GM19395 (cell line): ENCODE data around the gene ZNF217.
"Not testable (repeated sequence)": the region's sequence is repeated elsewhere in the genome, so short reads cannot be mapped to it uniquely, and the experiment has no call there.

Experiments
- ATAC-seq: cut with Tn5 transposase; IDR thresholded peaks from one replicate; pipeline ENCODE4 v1.9.1; 2021; ENCODE audit warnings: mild to moderate bottlenecking, moderate library complexity; ENCODE audit not compliant: unreplicated experiment

The ZNF217 gene

GRCh38 chr20:53534037-53534436 is 59.6 kb downstream of the ZNF217 start:
- no peak for ATAC-seq

- ATAC-seq = no peak
These were observed 60.1 kb downstream of the ZNF217 start for GRCh38 chr20:53533500-53533899.

DNA sequence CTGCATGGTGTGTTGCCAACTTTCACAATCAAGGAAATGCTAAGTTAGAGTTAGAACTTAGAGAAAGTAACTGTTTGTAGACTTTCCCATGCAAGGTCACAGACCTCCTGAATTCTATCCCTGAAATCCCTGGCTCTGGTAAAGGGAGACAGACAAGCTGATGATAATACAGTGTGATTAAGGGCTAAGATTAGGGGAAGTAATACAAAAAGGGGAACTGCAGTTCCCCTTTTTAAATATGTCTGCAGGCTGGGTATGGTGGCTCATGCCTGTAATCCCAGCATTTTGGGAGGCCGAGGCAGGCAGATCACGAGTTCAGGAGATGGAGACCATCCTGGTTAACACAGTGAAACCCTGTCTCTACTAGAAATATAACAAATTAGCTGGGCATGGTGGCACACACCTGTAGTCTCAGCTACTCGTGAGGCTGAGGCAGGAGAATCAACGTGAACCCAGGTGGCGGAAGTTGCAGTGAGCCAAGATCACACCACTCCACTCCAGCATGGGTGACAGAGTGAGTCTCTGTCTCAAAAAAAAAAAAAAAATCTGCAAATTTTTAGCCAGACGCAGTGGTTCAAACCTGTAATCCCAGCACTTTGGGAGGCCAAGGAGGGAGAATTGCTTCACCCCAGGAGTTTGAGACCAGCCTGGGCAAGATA is 60.9 kb downstream of the ZNF217 start:
- ATAC-seq = not testable (repeated sequence)

GRCh38 chr20:53530440-53530839 is 63.2 kb downstream of the ZNF217 start:
- no peak for ATAC-seq

DNA sequence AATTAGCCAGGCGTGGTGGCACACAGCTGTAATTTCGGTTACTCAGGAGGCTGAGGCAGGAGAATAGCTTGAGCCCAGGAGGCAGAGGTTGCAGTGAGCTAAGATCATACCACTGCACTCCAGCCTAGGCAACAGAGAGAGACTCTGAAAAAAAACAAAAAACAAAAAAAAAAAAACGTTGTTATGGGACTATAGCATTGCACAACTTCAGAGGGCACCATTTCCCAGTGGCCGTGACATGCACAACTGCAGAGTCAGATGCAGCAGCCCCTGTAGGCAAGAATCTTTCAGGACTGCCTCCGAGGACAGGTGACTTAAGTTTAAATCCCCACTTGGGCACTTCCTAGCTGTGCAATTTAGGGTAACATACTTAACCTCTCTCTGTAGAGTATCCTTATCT is 64.0 kb downstream of the ZNF217 start:
- ATAC-seq = no peak

DNA sequence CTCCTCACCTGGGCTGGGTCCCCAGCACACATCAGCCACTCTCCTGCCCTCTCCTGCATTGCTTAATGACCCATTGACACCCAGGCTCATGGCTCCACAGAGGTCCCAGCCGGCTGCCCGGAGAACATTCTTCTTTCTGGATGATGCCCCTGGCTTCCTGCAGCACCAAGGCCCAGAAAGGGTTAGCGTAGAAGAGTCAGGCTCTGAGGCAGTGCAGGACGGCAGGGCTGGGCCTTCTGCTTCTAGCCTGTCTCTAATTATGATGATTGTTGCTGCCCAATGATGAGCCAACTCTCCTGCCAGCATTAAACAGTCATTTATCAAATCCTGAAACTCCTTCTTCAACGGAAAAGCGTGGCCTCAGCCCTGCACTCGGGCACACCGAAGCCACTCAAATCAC is 66.4 kb downstream of the ZNF217 start:
- no peak for ATAC-seq

- no peak for ATAC-seq
These were observed 68.9 kb downstream of the ZNF217 start for GRCh38 chr20:53524589-53525312.

DNA sequence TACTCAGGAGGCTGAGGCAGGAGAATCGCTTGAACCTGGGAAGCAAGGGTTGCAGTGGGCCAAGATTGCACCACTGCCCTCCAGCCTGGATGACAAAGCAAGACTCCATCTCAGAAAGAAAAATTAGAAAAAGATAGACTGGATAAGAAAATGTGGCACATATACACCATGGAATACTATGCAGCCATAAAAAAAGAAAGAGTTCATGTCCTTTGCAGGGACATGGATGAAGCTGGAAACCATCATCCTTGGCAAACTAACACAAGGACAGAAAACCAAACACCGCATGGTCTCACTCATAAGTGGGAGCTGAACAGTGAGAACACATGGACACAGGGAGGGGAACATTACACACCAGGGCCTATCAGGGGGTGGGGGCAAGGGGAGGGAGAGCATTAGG is 70.0 kb downstream of the ZNF217 start:
- not testable (repeated sequence) for ATAC-seq

- ATAC-seq = no peak
These were observed 70.9 kb downstream of the ZNF217 start for GRCh38 chr20:53522696-53523095.

- ATAC-seq = no peak
These were observed 71.6 kb downstream of the ZNF217 start for GRCh38 chr20:53522026-53522425.

GRCh38 chr20:53521421-53521820 is 72.2 kb downstream of the ZNF217 start:
- not testable (repeated sequence) for ATAC-seq

- no peak for ATAC-seq
These were observed 76.5 kb downstream of the ZNF217 start for GRCh38 chr20:53517146-53517545.
